TTC549 (cell line): ENCODE data around the gene RDH13.
"Not testable (repeated sequence)": the region's sequence is repeated elsewhere in the genome, so short reads cannot be mapped to it uniquely, and the experiment has no call there.

Experiments used
- FAIRE-seq: peaks from 2 replicates; lab custom pipeline; 2012; peaks lifted over from hg19 to GRCh38; lab: Jason Lieb, UNC

Gene RDH13

DNA sequence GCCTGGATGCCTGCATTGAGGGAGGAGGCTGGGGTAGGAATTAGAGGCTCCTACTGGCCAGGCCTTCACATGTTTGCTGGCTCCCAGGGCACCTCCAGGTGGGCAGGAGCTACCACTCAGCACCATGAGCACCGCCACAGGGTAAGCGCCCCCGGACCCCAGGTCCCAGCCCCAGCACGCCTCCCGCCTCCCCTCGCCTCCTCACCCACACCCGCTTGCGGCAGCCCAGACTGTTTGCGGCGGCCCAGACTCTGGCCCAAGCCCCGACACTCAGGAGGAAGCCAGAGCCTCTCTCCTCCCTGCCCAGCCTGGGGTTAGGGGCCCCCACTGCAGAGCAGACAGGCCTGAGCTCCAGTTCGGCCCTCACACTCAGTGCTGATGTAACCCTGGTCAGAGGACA is 13.4 kb upstream of the RDH13 start:
- FAIRE-seq: no peak

DNA sequence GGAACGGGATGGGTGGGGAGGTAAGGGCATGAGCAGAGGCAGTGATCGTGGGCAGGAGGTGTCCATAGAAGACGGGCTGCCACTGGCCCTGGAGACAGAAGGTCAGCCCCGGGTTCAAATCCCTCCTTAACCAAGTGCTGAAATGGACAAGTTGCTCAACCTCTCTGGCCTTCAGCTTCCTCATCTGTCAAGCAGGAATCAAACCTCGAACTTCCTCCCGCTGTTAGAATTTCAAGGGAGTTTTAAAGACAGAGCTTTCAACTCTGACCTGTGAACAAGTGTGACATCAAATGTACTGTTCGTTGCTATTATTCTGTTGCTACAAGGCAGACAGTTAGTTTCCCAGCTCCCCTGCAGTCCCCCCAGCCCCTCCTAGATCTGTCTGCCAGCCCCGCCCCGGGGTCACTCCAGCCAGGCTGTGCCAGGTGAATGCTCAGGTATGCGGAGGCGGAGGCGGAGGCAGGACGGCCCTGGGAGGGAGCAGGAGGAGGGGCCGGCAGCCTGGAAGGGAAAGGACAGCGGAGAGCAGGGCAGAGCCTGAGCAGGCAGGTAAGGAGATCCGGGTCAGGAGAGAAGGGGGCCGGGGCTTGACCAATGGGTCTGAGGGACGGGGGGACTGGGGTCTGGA is 12.5 kb upstream of the RDH13 start, which contains the start of gene EPS8L1:
TSS of gene EPS8L1 (plus strand) at position 499 of the 628 bp plus-strand sequence. CDS start 576 bp downstream, outside the sequence.
- FAIRE-seq: no peak

DNA sequence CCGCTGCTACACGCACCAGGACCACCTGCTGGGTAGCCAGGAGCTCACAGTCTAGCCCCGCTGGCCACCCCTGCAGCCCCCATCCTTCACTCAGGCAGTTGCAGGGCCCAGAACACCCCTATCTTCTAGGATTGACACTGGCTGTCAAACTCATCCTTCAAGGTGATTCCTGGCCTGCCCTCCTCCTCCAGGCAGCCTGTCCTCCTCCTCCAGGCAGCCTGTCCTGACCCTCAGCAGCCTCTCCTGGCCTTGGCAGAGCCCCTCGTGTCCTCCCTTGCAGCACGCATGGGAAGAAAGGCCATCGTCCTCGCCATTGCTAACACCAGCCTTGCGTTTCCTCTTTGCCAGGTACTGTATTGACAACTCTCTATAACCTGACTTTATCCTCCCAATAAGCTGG is 9.0 kb upstream of the RDH13 start:
- no peak for FAIRE-seq

DNA sequence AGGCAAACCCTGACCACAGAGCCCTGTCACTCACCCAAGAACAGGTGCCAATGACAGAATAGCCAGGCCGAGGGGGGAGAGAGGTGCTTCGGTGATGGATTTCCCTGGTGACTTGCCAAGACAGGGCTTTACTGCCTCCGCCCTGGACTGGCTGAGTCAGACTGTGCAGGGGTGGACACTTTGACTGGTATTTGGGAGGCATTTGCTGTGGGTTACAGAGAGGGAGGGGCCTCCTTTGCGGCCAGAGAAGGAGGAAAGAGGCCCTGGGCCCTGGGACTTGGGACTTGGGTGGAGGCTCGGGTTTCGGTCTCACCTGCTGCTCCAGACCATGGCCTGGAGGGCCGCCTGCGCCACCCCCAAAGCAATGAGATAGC is 8.2 kb upstream of the RDH13 start:
- no peak for FAIRE-seq

DNA sequence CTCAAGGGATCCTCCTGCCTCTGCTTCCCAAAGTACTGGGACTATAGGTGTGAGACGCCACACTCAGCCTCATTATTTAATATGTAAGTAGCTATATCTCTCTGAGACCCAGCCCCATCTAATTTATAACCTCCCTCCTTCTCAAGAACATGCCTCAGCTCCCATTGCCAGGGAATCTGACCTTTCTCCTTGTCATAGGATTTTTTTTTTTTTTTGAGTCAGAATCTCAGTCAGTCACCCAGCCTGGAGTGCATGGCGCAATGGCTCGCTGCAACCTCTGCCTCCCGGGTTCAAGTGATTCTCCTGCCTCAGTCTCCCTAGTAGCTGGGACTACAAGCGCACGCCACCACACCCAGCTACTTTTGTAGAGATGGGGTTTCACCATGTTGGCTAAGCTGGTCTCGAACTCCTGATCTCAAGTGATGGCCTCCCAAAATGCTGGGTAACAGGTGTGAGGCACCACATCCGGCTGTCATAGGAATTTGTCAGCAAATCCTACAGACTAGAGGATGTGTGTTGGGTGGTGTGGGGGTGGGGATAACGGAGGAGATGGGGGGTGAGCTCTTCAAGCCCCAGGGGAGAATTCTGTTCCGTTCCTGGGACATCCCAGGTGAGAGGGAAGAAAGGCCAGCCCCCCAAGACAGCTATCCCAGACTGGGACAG is 7.6 kb upstream of the RDH13 start:
- no peak for FAIRE-seq

DNA sequence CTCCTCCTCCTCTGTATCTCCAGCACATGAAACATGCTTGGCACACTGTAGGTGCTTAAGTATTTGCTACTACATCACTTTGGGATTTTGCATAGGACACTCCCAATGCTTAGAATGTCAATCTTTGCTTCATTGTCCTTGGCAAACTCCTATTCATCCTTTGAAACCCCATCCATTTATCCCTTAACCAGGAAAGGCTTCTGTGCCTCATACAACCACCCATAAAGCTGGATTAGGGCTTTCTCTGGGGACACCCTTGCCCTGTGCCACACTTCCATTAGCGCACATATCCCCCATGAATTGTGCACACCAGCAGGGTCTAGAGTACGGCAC is 6.9 kb upstream of the RDH13 start:
- no peak for FAIRE-seq

DNA sequence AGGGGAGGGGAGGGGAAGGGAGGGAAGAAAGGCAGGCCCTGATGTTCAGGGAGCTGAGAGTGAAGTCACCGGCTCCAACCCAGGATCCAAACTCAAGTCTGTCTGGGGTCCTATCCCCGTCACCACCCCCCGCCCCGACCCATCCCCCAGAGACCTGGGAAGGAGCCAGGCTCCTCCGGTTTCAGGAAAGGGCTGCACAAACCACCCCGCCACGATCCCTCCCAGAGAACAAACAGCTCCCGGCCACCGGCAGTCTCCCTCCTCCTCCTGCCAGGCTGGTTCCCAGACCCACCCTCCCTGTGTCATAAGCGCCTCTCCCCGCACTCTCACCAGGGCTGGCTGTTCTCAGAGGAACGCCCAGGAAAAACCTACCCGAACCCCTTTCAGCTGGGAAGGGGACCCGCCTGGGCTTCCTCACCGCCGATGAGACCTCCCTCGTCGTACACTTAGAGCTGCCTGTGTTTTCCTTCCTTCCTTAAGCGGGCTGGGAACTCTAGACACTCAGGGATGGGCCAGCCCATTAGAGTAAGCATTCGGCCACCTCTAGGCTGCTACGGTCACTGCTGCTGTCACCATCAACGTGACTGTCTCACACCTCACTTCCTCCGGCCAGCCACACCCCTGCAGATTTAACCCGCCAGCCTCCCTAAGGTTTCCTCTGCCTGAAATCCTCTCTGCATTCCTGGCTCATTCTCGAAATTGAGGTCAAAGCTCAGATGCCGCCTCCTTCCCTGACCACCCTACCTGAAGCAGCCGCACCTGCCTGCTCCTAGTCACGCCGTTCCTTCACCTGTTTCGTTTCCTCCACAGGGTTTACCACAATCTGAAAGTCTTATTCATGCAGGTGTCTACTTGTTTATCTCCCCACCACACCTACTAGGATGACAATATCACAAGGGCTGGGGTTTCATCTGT is 6.3 kb upstream of the RDH13 start:
- no peak for FAIRE-seq

DNA sequence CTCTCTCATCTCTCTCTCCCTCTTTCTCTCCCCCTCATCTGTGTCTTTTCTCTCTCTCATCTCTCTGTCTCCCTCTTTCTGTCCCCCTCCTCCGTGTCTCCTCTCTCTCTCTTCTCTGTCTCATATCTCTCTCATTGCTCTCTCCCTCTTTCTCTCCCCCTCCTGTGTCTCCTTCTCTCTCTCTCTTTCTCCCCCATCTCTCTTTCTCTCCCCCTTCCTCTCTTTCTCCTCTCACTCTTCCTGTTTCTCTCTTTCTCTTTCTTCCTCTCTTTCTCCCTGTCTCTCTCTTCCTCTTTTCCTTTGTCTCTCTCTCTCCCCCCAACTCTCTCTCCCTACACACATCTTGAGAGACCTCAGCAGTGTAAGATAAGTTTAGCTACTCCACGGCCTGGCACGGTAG is 4.9 kb upstream of the RDH13 start:
- FAIRE-seq: no peak

DNA sequence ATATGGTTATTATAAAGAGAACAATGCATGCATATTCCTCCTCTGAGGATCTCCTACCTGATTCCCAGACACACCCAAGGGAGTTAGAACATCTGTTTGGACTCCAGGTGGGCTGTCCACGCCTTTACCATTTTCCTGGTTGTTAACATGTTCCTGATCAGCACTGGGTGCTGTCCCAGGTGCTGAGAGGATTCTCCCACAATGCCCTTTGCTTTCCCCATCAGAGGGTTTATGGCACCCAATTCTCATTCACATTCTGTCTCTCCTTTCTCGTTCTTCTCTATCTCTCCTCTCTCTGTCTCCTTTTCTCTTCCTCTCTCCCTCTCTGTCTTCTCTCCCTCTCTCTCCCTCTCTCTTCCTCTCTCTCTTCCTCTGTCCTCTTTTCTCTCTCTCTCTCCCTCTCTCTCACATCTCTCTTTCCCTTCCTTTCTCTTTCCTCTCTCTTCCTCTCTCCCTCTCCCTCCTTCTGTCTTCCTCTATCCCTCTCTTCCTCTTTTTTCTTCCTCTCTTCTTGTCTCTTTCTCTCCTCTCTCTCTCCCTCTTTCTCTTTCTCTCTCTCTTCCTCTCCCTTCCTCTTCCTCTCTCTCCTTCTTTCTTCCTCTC is 3.3 kb upstream of the RDH13 start:
- FAIRE-seq: no peak

DNA sequence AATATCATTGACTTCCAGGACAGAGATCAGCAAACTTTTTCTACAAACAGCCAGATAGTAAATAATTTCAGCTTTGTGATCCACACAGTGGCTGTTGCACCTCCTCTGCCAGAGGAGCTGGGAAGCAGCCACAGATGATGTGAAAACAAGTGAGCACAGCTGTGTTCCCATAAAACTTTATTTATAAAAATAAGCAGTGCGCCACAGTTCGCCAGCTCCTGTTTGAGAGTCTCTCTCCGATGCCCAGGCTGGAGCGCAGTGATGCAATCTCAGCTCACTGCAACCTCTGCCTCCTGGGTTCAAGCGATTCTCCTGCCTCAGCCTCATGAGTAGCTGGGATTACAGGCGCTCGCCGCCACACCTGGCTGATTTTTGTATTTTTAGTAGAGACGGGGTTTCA is 2.6 kb upstream of the RDH13 start:
- not testable (repeated sequence) for FAIRE-seq

DNA sequence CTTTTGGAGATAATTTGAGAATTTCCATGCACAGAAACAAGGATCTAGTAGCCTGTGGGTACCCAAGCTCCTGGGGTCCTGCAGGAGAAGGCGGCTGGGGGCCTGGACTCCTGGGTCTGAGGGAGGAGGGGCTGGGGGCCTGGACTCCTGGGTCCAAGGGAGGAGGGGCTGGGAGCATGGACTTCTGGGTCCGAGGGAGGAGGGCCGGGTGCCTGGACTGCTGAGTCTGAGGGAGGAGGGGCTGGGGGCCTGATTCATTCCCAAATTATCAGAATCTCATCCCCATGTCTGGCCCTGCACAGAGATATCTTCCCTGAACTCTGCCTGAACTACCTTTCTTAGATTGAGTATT is 520 bp upstream of the RDH13 start:
- FAIRE-seq: no peak

DNA sequence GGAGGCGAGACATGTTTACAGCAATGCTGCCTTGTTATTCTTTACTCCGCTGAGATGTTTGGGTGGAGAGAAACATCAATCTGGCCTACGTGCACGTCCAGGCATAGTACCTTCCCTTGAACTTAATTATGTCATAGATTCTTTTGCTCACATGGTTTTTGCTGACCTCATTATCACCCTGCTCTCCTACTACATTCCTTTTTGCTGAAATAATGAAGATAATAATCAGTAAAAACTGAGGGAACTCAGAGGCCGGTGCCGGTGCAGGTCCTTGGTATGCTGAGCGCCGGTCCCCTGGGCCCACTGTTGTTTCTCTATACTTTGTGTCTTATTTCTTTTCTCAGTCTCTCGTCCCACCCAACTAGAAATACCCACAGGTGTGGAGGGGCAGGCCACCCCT is 2.7 kb downstream of the RDH13 start:
- FAIRE-seq: not testable (repeated sequence)

DNA sequence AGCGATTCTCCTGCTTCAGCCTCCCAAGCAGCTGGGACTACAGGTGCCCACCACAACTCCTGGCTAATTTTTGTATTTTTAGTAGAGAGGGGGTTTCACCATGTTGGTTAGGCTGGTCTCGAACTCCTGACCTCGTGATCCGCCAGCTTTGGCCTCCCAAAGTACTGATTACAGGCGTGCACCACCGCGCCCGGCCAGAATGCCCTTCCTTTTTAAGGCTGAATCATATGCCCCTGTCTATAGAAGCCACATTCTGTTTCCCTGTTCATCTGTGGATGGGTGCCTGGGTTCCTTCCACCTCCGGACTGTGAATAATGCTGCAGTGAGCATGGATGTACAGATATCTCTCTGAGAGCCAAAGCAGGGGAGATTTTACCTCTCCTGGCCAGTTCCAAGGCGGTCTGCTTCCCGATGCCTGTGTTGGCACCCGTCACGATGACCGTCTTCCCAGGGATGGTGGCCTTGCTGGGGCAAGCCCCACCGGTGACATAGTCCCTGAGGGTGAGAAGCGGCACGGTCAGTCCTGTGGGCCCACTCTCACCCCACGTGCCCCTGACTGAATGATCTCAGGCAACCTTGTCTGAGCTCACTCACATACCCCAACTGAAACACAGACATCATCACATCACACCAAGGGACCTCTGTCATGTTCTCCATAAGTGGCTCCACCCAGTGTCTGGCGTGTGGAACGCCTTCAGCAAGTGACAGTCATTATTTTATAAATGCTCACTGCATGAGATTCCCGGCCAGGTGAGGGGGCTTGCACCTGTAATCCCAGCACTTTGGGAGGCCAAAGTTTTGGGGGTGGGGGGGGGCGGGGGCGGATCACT is 4.0 kb downstream of the RDH13 start:
- no peak for FAIRE-seq

DNA sequence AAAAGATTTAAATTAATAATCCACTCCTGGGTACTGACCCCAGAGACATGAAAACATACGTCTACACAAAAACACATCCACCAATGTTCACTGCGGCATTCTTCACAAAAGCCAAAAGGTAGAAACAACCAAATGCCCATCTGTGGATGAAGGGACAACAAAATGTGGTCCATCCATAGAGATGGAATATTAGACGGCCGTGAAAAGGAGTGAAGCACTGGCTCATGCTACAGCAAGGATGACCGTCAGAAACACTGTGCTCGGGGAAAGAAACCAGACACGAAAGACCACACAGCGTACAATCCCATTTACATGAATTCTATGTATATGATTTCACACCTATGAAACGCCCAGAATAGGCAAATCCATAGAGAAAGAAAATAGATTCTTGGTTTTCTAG is 6.1 kb downstream of the RDH13 start:
- FAIRE-seq: no peak

DNA sequence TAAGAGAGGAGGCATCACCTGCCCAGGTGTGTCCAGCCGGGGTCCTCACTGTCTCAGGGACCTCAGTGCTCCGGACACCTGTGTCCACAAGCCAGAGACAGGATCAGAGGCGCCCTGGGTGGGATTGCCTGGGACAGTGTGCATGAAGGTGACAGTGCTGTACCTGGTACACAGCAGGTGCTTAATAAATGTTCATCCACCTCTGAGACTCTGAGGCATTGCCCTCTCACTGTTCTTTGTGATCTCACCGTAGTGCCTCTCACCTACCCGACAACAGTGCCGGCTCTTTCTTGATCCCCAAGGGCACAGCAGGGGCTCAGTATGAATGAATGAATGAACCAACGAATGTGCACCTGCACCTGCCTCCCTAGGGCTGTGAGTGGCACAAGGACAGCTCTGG is 9.2 kb downstream of the RDH13 start:
- no peak for FAIRE-seq

DNA sequence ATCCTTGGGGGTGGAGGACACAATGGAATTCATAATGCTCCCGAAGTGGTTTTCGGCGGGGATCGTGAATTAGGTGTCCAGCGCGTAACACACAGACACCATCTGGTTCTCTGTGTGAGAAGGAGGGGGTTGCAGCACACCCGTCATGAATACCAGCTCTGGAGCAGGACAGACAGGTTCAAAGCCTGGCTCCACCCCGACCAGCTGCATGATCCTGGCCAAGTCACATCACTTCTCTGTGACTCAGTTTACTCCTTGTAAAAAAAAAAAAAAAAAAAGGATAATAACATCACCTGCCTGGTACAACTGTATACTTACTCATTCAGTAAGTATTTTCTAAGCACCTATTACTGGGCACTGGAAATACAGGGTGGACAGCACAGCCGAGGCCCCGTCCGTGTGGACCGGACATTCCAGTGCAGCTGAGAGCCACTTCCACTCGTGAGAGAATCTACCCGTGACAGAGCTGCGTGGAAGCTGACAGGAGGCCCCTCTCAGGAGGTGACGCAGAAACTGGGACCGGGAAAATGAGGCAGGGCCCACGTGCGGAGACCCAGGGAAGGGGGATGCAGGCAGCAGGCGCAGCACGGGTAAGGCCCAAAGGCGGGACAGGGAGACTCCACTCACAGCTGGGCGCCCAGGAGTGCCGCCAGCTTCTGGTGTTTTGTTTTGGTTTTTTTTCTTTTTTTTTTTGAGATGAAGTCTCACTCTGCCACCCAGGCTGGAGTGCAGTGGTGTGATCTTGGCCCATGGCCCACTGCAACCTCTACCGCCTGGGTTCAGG is 12.0 kb downstream of the RDH13 start:
- no peak for FAIRE-seq

DNA sequence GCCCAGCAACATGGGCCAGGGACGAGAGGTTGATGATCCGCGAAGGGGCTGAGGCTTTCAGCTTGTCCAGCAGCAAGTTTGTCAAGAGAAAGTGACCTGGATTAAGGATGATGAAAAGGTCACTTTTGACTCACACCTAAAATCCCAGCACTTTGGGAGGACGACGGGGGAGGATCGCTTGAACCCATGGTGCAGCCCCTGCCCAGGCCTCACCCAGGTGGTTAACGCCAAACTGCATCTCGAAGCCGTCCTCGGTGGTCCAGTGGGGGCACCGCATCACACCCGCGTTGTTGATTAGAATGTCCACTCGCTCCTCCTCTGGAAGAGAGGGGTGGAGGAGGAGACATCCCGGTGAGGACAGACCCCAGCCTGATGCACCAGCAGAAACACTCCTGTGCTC is 14.5 kb downstream of the RDH13 start:
- no peak for FAIRE-seq

DNA sequence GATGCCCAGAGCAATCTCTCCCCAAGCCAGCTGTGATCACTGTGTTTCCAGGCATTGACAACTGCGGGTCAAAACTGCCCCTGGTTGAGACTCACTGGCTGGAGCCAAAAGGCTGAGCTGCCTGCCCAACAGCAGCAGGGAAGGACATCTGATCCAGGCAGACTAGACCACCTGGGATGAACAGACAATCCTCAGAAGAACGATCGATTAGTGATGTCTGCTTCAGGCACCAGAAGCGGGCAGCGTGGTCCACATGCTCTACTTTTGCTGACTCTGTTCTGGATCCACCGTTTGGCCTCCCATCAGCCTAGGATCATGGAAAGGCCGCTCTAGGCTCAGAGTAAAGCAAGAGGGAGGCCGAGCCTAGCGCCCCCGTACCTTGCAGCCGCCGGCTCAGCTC is 15.0 kb downstream of the RDH13 start:
- FAIRE-seq: no peak

DNA sequence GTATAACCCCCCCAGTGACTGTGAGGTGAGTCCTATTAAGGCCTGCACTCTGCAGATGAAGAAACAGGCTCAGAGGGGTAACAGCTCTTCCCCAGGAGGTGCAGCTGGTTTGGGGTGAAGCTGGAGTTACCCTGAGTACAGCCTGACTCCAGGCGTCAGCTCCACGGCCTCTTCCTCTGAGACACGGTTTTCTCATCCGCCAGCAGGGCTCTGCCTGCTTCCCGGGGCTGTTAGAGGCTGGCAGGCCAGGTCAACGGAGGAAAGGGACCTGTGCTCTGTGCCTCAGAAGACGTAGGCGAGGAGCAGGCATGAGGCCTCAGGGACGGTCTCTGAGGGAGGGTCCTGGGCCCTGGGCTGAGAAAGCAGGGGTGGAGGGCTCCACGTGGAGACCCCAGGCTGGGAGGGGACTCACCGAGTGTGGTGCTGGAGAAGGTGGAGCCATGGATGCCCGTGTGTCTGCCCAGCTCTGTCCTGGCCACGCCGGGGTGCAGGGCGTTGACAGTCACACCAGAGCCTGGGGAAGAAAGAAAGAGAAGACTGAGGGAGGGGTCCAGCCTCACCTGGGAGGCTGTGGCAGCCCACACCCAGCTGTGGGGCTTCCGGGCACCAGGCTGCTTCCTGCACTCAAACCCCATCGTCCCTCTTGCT is 15.8 kb downstream of the RDH13 start:
- no peak for FAIRE-seq

DNA sequence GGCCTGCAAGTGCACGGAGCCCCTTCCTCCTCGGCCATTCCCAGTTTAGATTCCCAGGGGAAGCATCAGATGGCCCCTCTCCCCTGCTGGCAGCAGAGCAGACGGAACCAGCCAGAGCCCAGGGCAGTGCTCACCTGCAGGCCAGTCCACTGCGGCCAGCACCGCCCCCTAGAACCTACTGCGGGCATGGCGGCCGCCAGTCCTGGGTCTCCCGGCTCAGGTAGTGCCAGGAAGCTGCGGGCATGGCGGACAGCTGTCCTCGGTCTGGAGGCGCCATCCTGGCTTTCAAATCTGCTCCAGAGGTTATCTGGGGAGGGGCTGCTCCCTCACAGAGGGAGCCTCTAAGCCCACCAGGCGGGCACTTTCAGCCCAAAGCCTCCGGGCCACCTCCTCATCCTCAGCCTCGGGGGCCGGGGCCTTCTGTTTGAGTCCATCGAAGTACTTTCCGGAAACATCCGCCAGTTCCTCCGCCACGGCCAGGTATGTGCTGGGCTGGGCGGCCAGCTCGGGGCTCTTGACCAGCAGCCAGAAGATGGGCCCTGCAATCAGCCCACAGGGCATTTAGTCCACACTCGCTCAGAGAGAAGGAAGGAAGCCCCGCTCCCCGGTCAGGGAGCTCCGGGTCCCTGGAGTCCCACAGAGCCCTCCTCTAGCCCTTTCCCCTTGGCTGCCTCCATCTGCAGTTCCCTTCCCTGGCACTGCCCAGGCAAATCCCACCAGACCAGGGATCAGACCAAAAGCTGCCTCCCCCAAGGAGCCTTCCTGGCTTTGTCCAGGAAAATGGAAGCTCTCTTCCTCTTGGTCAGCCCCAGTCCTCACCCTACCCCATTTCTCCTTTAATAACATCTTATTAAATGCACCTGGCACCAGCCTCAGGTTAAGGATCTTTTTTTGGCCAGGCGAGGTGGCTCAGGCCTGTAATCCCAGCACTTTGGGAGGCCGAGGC is 17.9 kb downstream of the RDH13 start:
- FAIRE-seq: no peak
